GM18520 (cell line): ENCODE measurements around the gene RUVBL2.
A peak's percentile ranks its signal among the peaks of the same experiment; 100 is the strongest.

Experiments
- ATAC-seq: cut with Tn5 transposase; IDR thresholded peaks from one replicate; pipeline ENCODE4 v1.9.1; 2021; ENCODE audit not compliant: unreplicated experiment

The RUVBL2 gene

DNA sequence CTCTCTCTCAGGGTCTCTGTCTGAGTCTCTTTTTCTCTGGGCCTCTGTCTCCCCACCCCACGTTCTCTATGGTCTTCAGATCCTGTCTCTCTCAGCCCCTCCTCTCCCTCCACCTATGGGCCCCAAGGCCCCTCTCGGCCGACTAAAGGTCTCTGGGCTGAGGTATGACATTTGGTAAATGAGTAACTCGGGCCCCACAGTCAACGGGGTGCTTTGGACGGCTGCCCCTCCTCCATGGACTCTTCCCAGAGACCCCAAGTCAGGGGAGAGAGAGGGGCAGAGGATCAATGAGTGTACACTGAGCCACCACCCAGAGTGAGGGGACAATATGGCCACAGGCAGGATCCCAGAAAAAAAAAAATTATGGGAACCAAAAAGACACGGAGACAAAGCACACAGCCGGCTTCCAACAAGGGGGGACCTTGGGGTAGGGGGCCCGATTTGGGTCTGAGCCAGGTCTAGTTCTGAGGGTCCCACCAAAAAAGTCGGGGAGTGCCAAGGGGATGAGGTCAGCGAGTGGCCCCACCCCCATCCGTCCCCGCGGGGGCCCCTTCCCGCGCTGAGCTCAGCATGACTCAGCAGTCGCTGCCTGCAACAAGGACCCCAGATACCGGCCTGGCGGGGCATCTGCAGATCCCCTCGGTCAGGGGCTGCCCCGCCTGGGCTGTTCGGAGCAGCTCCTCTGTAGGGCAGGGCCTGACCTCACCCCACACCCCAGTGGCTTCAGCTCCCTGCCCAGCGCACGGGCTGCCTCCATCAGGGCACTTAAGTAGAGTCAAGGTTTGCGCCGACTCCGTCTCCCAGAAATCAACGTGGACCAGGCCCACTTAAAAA lies 30.1 kb upstream of the RUVBL2 start:
- peak; percentile 17 for ATAC-seq

DNA sequence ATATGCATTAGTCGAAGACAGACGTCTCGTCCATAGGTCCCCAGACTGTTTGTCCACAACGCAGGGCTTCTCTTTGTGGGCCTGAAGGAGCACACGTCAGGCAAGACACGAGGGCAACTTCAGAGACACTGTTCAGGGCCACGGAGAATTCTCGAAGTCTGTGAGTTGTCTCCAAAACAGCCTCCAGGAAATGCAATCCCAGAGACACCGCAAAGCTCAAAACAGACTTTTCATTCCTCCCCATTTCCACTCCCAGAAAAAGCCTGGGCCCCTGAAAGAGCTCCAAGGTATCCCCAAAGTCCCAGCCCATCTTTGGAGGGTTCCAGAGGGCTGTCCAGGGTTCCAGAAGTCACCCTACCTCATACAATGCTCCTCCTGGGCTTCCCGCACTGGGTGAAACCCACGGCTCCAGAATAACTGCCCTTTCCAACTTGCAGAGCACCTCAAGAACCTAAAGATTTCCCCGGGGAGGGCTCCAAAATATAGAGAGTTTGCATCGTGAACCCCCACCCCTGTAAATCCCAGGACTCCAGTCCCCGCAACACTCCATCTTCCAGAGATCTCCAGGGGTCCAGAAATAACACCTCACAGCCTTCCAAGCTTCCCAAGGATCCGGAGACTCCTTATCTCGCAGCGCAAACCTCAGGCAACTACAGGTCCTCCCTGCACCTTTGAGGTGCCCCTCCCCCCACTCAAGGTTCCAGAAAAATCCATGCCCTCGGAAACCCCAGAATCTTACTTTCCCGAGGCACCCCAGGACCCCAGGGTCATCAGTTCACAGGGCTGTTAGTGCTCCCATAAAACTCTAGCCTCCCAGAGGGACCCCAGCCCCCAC lies 29.3 kb upstream of the RUVBL2 start:
- no peak for ATAC-seq

DNA sequence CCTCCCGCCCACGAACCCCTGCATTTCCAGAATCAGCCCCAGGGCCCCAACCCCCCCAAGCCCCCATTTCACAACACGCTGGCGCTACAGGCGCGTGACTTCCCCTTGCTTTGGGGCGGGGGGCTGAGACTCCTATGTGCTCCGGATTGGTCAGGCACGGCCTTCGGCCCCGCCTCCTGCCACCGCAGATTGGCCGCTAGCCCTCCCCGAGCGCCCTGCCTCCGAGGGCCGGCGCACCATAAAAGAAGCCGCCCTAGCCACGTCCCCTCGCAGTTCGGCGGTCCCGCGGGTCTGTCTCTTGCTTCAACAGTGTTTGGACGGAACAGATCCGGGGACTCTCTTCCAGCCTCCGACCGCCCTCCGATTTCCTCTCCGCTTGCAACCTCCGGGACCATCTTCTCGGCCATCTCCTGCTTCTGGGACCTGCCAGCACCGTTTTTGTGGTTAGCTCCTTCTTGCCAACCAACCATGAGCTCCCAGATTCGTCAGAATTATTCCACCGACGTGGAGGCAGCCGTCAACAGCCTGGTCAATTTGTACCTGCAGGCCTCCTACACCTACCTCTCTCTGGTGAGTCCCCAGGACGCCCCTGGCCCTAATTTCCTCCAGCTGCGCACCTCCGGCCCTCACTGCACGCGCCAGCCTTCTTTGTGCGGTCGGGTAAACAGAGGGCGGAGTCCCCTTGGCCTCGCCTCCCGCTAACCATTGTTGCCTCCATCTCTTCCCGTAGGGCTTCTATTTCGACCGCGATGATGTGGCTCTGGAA lies 28.5 kb upstream of the RUVBL2 start, which contains the start of gene FTL:
Gene FTL, plus strand, starts transcription at position 270 of the 766 bp plus-strand sequence. Its CDS starts 199 bp downstream, at position 469.
- peak; percentile 43 for ATAC-seq

DNA sequence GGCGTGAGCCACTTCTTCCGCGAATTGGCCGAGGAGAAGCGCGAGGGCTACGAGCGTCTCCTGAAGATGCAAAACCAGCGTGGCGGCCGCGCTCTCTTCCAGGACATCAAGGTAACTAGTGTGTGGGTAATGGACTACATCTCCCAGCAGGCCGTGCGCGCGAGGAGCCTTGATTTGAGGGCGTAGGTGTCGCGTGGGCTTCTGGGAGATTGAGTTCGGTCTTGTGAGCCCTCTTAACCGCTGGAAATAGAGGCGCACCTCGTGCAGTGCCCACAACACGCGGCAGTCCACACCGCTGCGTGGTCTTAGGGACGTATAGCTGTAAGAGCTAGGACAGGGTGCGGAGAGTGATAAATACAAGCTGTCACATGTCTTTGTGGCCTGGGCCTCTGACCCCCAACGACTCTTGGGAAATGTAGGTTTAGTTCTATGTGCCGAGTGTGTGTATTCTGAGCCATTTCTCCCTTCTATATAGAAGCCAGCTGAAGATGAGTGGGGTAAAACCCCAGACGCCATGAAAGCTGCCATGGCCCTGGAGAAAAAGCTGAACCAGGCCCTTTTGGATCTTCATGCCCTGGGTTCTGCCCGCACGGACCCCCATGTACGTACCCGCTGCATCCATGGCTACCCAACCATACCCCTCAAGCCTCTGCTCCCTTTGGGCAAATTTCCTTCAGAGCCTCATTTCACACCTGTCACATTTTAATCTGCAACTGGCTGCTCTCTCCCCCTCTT lies 27.7 kb upstream of the RUVBL2 start:
- peak; percentile 15 for ATAC-seq

DNA sequence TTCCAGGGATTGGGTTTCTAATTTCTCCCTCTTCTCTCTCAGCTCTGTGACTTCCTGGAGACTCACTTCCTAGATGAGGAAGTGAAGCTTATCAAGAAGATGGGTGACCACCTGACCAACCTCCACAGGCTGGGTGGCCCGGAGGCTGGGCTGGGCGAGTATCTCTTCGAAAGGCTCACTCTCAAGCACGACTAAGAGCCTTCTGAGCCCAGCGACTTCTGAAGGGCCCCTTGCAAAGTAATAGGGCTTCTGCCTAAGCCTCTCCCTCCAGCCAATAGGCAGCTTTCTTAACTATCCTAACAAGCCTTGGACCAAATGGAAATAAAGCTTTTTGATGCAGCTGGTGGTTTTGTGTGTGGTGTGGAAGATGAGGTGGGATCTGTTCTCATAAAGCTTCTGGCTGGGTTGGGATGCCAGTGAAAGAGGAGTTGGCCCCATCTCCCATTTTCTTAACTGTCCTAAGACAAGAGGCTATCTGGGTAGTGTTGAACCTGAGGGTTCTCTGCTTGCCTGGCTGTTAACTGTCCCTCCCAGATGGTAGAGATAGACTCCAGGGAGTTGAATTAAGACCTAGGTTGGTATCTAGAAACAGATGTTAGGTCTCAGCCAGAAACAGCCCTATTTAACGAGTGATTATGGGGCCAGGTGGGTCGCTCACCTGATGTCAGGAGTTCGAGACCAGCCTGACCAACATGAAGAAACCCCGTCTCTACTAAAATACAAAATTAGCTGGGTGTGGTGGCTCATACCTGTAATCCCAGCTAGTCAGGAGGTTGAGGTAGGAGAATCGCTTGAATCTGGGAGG lies 26.9 kb upstream of the RUVBL2 start:
- no peak for ATAC-seq

DNA sequence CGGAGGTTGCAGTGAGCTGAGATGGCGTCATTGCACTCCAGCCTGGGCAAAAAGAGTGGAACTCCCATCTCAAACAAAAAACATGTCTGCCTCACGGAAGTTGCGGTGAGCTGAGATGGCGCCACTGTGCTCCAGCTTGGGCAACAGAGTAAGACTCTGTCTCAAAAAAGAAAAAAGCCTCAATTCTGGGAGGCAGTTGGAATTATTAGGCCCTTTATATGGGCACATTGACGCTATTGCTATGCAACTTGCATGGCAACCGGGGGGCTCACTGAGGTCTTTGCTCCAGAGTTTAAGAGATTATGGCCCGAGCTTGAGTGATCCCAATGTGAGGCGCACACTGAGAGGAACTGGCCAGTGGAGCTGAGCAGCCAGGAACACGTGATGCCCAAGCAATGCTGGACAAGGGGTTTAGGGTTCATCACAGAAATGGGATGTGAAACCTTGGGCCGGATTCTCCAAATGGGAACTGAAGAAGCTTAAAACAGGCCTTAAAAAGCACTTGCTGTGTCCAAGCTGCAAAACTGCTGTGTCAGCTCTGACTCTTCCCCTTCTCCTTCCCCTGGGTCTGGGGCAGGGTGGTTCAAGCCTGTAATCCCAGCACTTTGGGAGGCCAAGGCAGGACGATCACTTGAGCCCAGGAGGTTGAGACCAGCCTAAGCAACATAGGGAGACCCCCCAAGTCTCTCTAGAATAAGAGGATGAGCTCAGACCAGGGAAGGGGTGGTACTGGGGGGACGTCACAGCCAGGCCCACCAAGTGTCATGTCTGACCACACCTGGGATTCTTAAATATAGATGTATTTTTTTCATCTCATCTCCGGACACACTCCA lies 26.1 kb upstream of the RUVBL2 start:
- ATAC-seq = no peak

DNA sequence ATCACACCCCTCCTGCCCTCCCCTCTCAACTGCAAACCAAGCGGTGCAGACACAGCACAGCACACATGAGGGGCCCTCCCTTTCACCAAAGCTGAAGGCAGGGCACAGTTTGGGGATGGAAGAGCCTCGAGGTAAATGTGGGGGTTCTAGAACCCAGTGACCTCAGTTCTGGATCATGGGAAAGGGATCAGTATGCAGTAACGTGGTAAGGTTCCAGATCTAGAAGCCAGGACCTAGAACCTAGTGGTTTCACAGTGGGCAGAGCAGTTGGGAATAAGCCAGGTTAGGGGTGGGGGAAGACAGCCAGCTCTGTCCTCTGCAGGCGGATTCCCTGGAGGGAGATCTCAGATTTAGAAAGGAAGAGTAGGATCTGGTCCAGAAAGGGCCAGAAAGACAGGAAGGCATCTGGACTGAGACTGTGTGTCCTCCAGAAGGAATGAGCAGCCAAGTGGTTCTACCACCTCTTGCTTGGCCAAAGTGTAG lies 25.5 kb upstream of the RUVBL2 start:
- no peak for ATAC-seq

DNA sequence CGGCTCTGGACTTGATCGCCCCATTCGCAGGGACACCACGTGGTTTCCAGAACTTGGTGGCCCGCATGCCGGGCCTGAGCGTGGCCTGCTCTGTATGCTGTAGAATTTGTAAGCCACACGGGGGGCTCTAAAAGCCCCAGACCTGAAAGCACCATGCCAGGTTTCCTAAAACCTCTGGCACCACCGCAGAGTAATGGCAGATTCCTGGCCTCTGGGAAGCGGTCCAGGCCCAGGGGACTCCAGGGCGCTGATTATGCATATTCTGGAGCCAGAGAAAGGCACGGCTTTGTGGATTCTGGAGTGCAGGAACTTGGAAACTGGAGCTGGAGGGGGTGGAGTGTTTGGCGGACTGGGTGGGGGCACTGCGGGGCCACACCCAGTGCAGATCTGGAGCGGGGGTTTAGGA lies 24.9 kb upstream of the RUVBL2 start:
- ATAC-seq = no peak

DNA sequence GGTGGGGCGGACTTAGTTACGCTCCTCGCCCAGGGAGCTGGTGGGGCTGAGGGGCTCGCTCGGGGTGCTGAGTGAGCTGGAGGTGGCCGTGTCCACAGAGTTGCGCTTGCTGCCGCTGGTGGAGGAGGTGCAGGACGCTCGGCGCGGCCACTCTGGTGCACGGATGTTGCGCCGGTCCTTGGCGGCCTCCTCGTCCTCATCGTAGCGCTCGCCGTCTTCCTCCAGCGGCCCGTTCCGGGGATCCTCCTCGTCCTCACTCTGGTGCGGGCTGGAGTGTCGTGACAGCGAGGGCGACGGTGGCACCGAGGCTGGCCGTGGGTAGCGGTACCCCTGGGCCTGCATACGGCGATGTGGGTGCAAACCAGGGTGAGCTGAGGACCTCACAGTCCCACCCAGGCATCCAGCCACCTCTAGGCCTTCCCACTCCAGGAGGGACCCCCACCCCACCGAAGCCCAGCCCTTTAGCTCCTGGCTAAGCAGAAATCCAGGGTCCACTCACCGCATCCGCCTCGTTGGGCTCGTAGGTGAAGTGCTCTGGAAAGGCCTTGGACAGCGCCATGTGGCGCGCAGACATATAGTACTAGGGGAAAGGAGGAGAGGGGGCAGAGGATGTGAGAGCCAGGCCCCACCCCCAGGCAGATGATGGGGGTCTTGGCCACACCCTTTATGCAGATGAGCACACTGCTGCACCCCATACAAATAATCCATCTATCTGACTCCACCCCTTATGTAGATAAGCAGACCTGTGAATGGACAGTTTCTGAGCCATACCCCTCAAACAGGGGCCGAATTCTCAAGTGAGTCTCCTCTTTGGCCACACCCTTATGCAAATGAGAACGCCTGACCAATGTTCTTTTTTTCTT lies 24.2 kb upstream of the RUVBL2 start:
- ATAC-seq = no peak

DNA sequence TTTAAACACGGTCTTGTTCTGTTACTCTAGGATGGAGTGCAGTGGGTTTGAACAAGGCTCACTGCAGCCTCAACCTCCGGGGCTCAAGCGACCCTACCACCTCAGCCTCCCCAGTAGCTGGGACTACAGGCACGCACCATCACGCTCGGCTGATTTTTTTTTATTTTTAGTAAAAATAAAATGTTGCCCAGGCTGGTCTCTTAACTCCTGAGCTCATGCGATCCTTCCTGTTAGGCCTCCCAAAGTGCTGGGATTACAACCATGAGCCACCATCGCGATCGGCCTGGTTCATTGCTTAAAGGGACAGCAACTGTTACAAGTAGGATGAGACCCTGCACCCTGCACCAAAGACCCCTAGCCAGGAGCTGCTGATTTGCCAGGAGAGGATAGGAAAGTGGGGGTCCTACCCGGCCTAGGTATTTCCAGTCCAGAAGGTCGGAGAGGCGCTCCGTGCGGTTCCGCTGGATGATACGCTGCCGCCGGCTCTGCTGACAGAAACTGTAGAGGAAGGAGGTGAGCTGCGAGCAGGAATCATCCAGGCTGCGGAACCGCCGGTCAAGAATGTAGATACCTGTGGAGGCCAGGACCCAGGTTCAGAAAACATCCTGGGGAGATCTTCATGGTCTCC lies 23.4 kb upstream of the RUVBL2 start:
- no peak for ATAC-seq

DNA sequence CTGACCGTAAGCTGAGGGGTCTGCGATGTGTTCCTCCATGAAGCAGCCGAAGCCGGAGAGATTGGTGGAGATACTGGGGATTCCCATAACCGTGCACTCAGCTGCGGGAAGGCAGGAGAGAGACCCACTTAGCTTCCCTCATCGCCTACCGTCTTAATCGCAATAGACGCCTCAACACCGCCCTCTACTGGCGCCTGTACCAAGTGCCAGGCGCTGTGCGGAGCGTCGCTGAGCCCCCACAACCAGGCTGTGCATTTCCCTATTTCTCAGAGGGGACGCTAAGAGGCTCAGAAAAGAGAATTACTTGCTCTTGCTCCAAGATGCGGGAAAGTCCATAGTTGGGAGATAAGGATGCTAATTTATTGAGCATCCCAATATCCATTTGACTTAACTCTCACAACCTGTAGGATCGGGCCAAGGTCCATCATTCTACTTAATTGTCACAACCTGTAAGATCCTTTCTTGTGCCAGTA lies 22.7 kb upstream of the RUVBL2 start:
- no peak for ATAC-seq

DNA sequence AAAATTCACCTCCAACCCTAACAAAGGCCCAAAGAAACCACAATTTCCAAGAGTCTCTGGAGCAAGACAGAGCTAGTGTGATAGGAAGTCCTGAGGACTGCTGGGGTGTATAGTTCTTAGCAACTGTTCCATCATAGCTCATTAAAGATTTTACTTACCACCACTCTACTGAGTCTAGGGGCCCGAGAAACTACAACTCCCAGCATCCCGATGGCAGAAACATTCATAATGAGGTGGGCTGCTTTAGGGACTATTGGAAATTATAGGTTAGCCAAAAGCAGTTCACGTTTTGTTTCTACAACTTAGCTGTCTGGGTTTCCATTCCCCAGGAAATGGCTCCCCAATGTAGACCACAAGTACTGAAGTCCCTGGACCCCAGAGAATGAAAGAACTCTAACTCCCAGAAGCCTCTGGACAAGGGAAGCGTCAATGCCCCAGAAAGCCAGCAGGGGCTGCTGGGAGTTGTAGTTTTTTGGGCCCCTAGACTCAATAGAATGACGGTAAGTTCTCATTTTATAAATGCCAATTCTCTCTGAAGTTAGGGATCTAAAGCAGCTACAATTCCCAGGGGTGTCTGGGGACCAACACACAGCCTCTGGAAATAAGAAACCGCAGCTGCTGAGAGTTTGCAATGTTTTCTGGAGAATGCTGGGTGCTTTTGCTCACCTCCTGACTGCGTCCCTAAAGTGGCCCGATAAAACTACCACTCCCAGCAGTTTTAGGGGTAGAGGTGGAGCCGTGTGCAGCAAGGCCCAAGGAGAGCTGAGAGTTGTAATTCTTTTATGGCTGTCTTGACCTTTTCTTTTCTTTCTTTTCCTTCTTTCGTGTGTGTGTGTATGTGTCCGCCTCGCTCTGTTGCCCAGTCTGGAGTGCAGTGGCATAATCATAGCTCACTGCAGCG lies 17.5 kb upstream of the RUVBL2 start:
- ATAC-seq = no peak

DNA sequence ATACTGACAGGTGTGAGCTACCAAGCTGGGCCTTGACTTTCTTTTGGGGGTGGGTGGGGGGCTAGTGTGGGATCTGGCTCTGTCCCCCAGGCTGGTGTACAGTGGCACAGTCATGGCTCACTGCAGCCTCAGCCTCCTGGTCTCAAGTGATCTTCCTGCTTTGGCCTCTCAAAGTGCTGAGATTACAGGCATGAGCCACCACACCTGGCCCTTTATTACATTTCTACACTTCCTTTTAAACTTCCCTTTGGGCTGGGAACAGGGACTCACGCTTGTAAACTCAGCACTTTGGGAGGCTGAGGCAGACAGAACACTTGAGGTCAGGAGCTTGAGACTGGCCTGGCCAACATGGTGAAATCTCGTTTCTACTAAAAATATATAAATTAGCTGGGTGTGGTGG lies 16.6 kb upstream of the RUVBL2 start:
- no peak for ATAC-seq

DNA sequence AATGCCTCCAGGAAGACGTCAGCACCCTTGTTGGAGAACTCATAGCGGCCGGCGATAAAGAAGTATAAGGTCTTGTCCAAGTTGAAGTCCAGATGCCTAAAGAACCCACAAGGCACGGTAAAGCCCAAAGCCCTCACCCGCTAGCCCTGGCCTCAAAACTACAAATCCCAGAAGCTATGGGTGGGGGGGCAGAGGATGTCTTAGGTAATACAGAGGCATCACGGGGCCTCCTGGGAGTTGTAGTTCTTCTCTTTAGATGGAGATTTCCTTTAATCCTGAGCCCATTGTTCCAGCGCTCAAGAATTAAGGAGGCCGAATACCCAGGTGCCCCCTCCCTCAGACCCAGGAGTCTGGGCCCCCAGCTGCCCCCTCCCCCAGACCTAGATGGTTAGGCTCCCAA lies 11.4 kb upstream of the RUVBL2 start:
- no peak for ATAC-seq

DNA sequence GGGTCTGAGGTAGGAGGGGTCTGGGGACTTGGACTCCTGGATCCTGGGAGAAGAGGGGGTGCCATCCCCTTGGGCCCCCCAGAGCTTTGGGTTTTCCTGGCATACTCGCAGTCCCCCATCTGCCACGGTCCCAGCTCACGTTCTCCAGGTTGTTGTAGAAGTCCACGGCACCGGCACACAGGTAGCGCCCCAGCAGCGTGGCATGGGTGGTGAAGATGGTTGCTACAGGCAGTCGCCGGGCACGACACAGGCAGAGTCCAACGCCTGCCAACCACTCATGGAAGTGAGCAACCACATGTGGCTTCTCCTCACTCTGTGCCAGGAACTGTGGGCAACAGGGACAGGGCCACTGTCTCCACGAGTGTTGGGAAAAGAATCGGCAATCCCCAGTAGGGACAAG lies 8.0 kb upstream of the RUVBL2 start:
- no peak for ATAC-seq

DNA sequence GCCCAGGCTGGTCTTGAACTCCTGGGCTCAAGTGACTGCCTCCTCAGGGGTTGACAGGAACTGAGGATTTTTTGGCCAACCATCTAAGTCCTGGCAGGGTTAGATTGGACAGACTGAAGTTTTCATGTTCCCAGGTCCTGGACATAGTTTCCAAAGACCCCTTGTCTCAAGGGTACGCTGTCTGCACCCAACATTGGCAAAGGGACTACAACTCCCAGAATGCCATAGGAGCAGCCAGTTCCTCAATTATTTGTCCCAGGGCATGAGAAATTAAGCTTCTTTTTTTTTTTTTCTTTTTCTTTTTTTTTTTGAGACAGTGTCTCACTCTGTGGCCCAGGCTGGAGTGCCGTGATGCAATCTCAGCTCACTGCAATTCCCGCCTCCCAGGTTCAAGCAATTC lies 7.5 kb upstream of the RUVBL2 start:
- no peak for ATAC-seq
